Dendritic cell treated with granulocyte-macrophage colony-stimulating factor and Interleukin-4, amounts not matched to agents 40 ng/mL and 50 ng/mL, for 4 days (primary cell): ENCODE measurements around the gene EHMT1.
"Not testable (repeated sequence)": the region's sequence is repeated elsewhere in the genome, so short reads cannot be mapped to it uniquely, and the experiment has no call there.

Source experiments
- H3K27ac Mint-ChIP-seq: one replicate; pipeline ENCODE4 v1.8.0; 2022; ENCODE audit warnings: mild to moderate bottlenecking, mixed read lengths
- H3K27me3 Mint-ChIP-seq: one replicate; pipeline ENCODE4 v1.8.0; 2022; ENCODE audit warnings: mild to moderate bottlenecking, mixed read lengths
- H3K36me3 Mint-ChIP-seq: one replicate; pipeline ENCODE4 v1.8.0; 2022; ENCODE audit warnings: low read depth, mixed read lengths
- H3K4me1 Mint-ChIP-seq: one replicate; pipeline ENCODE4 v1.8.0; 2022; ENCODE audit warnings: low read depth, mixed read lengths
- H3K4me3 Mint-ChIP-seq: one replicate; pipeline ENCODE4 v1.8.0; 2022; ENCODE audit warnings: mild to moderate bottlenecking, moderate library complexity, mixed read lengths
- H3K9me3 Mint-ChIP-seq: one replicate; pipeline ENCODE4 v1.8.0; 2022; ENCODE audit warnings: mixed read lengths
- intact Hi-C: fragments of 100-400 bp; cut with micrococcal nuclease; formaldehyde crosslinking; loops from one replicate; pipeline ENCODE4 v1.15.0; 2022

Gene EHMT1

GRCh38 chr9:137583347-137583746 is 35.5 kb upstream of the EHMT1 start:
- Mint-ChIP-seq H3K27me3 (no peaks in the 10 kb centered on the region), H3K36me3 (peaks cover 75% of the 10 kb centered on the region), H3K9me3 (no peaks in the 10 kb centered on the region), H3K27ac (no peak overlapping the region), H3K4me1 (peaks cover 13% of the 10 kb centered on the region), H3K4me3 (no peak overlapping the region)
- intact Hi-C loops, result loop anchor here (10.0 kb wide), 1 partner anchor 111 kb away; no protein-coding TSS in a partner anchor

- Mint-ChIP-seq H3K27me3 (no peaks in the 10 kb centered on the region), H3K36me3 (peaks cover 77% of the 10 kb centered on the region), H3K4me3 (no peak overlapping the region), H3K27ac (no peak overlapping the region), H3K4me1 (peaks cover 18% of the 10 kb centered on the region), H3K9me3 (no peaks in the 10 kb centered on the region)
- intact Hi-C loops, result loop anchor here (10.0 kb wide), 1 partner anchor 111 kb away; no protein-coding TSS in a partner anchor
Measured at GRCh38 chr9:137583957-137584356, 34.8 kb upstream of the EHMT1 start.

GRCh38 chr9:137586854-137587253 is 32.0 kb upstream of the EHMT1 start:
- Mint-ChIP-seq H3K27me3 (no peaks in the 10 kb centered on the region), H3K9me3 (no peaks in the 10 kb centered on the region), H3K4me1 (peaks cover 25% of the 10 kb centered on the region), H3K36me3 (peaks cover 73% of the 10 kb centered on the region), H3K4me3 (no peak overlapping the region), H3K27ac (no peak overlapping the region)
- intact Hi-C loops, result loop anchor here (10.0 kb wide), 1 partner anchor 108 kb away; no protein-coding TSS in a partner anchor

- intact Hi-C loops, result loop anchor here (10.0 kb wide), 1 partner anchor 106 kb away; no protein-coding TSS in a partner anchor
- Mint-ChIP-seq H3K27ac (no peak overlapping the region), H3K4me3 (no peak overlapping the region), H3K27me3 (no peaks in the 10 kb centered on the region), H3K9me3 (no peaks in the 10 kb centered on the region), H3K36me3 (peaks cover 59% of the 10 kb centered on the region), H3K4me1 (peaks cover 38% of the 10 kb centered on the region)
Measured at GRCh38 chr9:137588311-137588710, 30.5 kb upstream of the EHMT1 start.

- Mint-ChIP-seq H3K27ac (peak overlapping the region; percentile 64), H3K9me3 (no peaks in the 10 kb centered on the region), H3K4me1 (peaks cover 38% of the 10 kb centered on the region), H3K36me3 (peaks cover 57% of the 10 kb centered on the region), H3K27me3 (no peaks in the 10 kb centered on the region), H3K4me3 (peak overlapping the region; percentile 5)
- intact Hi-C loops, result loop anchor here (10.0 kb wide), 1 partner anchor 106 kb away; no protein-coding TSS in a partner anchor
Measured at GRCh38 chr9:137588891-137589290, 29.9 kb upstream of the EHMT1 start.

GRCh38 chr9:137589441-137590122 is 29.2 kb upstream of the EHMT1 start:
- H3K36me3 Mint-ChIP-seq, result peaks cover 53% of the 10 kb centered on the region
- H3K4me3 Mint-ChIP-seq, result peak overlapping the region; percentile 75
- peaks cover 38% of the 10 kb centered on the region for H3K4me1 Mint-ChIP-seq
- H3K27me3 Mint-ChIP-seq, result no peaks in the 10 kb centered on the region
- intact Hi-C loops, result loop anchor here (1.0 to 10.0 kb wide), 4 partner anchors 16 to 105 kb away; partner anchors contain the start of genes ARRDC1, MRPL41 and PNPLA7
- peak overlapping the region; percentile 64 for H3K27ac Mint-ChIP-seq
- H3K9me3 Mint-ChIP-seq, result no peaks in the 10 kb centered on the region

GRCh38 chr9:137590123-137590468 is 28.7 kb upstream of the EHMT1 start:
- intact Hi-C loops, result loop anchor here (1.0 to 5.0 kb wide), 3 partner anchors 15 to 38 kb away; partner anchors contain the start of genes ARRDC1, MRPL41 and PNPLA7
- H3K36me3 Mint-ChIP-seq, result peaks cover 48% of the 10 kb centered on the region
- no peaks in the 10 kb centered on the region for H3K27me3 Mint-ChIP-seq
- peaks cover 38% of the 10 kb centered on the region for H3K4me1 Mint-ChIP-seq
- no peak overlapping the region for H3K27ac Mint-ChIP-seq
- H3K4me3 Mint-ChIP-seq, result no peak overlapping the region
- no peaks in the 10 kb centered on the region for H3K9me3 Mint-ChIP-seq

GRCh38 chr9:137590469-137591383 is 28.1 kb upstream of the EHMT1 start, which contains the start of gene ZMYND19:
ZMYND19 (minus strand) TSS chr9:137590512; CDS start chr9:137590263, 249 bp downstream.
- Mint-ChIP-seq H3K27me3 (no peaks in the 10 kb centered on the region), H3K4me3 (peak within 1 kb of the TSS; percentile 100), H3K36me3 (peaks cover 41% of the 10 kb centered on the region), H3K9me3 (no peaks in the 10 kb centered on the region), H3K4me1 (peaks cover 38% of the 10 kb centered on the region), H3K27ac (peak within 1 kb of the TSS; percentile 94)
- intact Hi-C loops, result loop anchor here (1.0 to 5.0 kb wide), 3 partner anchors 15 to 38 kb away; partner anchors contain the start of genes ARRDC1, MRPL41 and PNPLA7

- intact Hi-C loops, result loop anchor here (5.0 kb wide), 1 partner anchor 40 kb away; the partner anchor contains the start of genes MRPL41 and PNPLA7
- H3K36me3 Mint-ChIP-seq, result peaks cover 21% of the 10 kb centered on the region
- H3K9me3 Mint-ChIP-seq, result no peaks in the 10 kb centered on the region
- H3K27ac Mint-ChIP-seq, result no peak overlapping the region
- peaks cover 38% of the 10 kb centered on the region for H3K4me1 Mint-ChIP-seq
- H3K27me3 Mint-ChIP-seq, result no peaks in the 10 kb centered on the region
- H3K4me3 Mint-ChIP-seq, result no peak overlapping the region
Measured at GRCh38 chr9:137592767-137593166, 26.0 kb upstream of the EHMT1 start.

GRCh38 chr9:137593176-137593575 is 25.6 kb upstream of the EHMT1 start:
- Mint-ChIP-seq H3K4me3 (no peak overlapping the region), H3K27me3 (no peaks in the 10 kb centered on the region), H3K4me1 (peaks cover 35% of the 10 kb centered on the region), H3K27ac (no peak overlapping the region), H3K36me3 (peaks cover 17% of the 10 kb centered on the region), H3K9me3 (no peaks in the 10 kb centered on the region)
- intact Hi-C loops, result loop anchor here (5.0 kb wide), 1 partner anchor 41 kb away; the partner anchor contains the start of genes MRPL41 and PNPLA7

- peaks cover 20% of the 10 kb centered on the region for H3K4me1 Mint-ChIP-seq
- intact Hi-C loops, H3K4me3 Mint-ChIP-seq, H3K9me3 Mint-ChIP-seq, H3K27me3 Mint-ChIP-seq, H3K36me3 Mint-ChIP-seq, H3K27ac Mint-ChIP-seq: not testable (repeated sequence)
Measured at GRCh38 chr9:137596577-137596976, 22.2 kb upstream of the EHMT1 start.

GRCh38 chr9:137598943-137599342 is 19.9 kb upstream of the EHMT1 start:
- Mint-ChIP-seq H3K9me3 (no peaks in the 10 kb centered on the region), H3K4me3 (no peak overlapping the region), H3K27me3 (peaks cover 2% of the 10 kb centered on the region), H3K36me3 (peaks cover 3% of the 10 kb centered on the region), H3K27ac (no peak overlapping the region), H3K4me1 (peaks cover 30% of the 10 kb centered on the region)
- intact Hi-C loops, result no loop called here

GRCh38 chr9:137602661-137603060 is 16.1 kb upstream of the EHMT1 start:
- no peaks in the 10 kb centered on the region for H3K9me3 Mint-ChIP-seq
- peak overlapping the region; percentile 90 for H3K27ac Mint-ChIP-seq
- H3K27me3 Mint-ChIP-seq, result peaks cover 2% of the 10 kb centered on the region
- no peaks in the 10 kb centered on the region for H3K36me3 Mint-ChIP-seq
- intact Hi-C loops, result no loop called here
- peaks cover 50% of the 10 kb centered on the region for H3K4me1 Mint-ChIP-seq
- peak overlapping the region; percentile 49 for H3K4me3 Mint-ChIP-seq
